ENCODE data around the gene TMEM178B. TPM values are rescaled to one million over a fixed set of nuclear protein-coding genes. Genes with fewer than 3 reads are reported as not detected.

TMEM178B gene
- total RNA-seq, 1 donor = 0.09 TPM

DNA sequence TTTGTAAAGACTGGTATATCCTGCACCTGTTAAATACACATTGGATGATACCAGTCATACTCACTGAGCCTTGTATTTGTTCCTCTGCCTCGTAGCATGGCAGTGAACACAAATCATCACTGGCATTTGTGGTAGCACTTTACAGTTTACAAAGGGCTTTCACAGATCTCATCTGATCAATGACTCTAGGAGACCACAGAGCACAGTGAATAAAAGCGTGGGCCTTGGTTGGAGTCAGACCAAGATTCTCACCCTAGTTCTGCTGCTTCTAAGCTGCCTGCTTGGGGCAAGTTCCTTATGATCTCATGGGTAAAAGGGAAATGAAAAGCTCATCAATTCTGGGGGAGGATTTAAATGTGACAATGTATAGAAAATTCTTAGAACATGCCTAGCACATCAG, 347.4 kb downstream of the TMEM178B start:
- H3K4me3 ChIP-seq (ENCODE audit: low read depth, low read length) = no peak overlapping the region
- DNase-seq (ENCODE audit: low read depth) = no peak
- no peak for TF ChIP-seq CTCF (IDR thresholded peaks at IDR 0.05; ENCODE audit: insufficient read depth, low read length)

- H3K4me3 ChIP-seq (ENCODE audit: low read depth, low read length) = no peak overlapping the region
- DNase-seq (ENCODE audit: low read depth) = no peak
- TF ChIP-seq CTCF (IDR thresholded peaks at IDR 0.05; ENCODE audit: insufficient read depth, low read length) = no peak
Observed at GRCh38 chr7:141427134-141427533, 353.3 kb downstream of the TMEM178B start.

DNA sequence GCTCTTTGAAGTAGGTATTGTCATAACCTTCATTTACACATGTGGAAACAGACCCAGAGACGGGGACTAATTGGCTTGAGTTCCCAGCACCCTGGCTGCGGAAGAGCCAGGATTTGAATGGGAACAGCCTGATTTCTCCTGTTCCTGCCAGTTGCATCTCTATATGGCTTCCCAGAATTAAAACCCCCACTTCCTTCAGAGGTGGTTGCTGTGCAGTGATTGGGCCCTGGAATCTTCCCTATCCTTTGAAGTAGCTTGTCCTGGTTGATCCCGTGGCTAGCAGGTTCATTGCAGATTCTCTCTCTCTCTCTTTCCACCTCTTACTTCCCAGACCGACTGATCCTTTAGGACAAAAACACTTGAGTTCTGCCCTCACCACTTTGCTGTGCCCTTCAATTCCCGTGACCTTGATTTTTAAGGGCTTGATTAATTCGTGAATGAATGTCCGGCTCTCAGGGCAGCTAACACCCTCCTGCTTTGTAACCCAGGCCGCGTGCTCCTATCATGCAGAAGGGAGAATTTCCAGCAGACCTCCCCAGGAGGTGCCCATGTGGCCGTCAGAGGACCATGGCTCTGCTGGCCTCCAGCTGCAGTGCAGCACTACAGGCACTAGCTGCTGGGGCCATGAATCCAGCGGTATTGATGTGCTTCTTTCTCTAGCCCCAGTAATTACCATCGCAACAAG, 356.7 kb downstream of the TMEM178B start:
- H3K4me3 ChIP-seq (ENCODE audit: low read depth, low read length) = no peak overlapping the region
- DNase-seq (ENCODE audit: low read depth) = no peak
- TF ChIP-seq CTCF (IDR thresholded peaks at IDR 0.05; ENCODE audit: insufficient read depth, low read length) = no peak

- H3K4me3 ChIP-seq (ENCODE audit: low read depth, low read length) = no peak overlapping the region
- DNase-seq (ENCODE audit: low read depth) = no peak
- TF ChIP-seq CTCF (IDR thresholded peaks at IDR 0.05; ENCODE audit: insufficient read depth, low read length) = no peak
Observed at GRCh38 chr7:141431140-141431479, 357.2 kb downstream of the TMEM178B start.

DNA sequence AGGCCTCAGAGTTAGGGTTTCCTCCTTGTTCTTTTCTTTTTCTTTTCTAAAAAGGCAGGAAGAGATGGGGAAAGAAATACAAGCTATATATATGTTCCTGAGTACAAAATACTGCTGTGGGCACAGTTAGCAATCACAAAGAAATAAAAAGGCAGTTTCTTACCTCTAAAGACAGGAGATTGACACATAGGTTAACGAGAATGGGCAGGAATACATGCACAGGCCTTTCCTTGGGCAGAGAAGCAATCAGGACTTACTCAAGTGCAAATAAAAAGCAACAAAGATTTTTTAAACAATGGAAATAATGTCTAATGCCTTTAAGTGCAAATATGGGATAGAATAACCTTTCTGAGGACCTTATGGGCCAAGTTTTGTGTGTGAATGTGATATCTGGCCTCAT, 357.8 kb downstream of the TMEM178B start:
- H3K4me3 ChIP-seq (ENCODE audit: low read depth, low read length) = no peak overlapping the region
- no peak for DNase-seq (ENCODE audit: low read depth)
- no peak for TF ChIP-seq CTCF (IDR thresholded peaks at IDR 0.05; ENCODE audit: insufficient read depth, low read length)

- DNase-seq (ENCODE audit: low read depth) = no peak
- TF ChIP-seq CTCF (IDR thresholded peaks at IDR 0.05; ENCODE audit: insufficient read depth, low read length) = no peak
- H3K4me3 ChIP-seq (ENCODE audit: low read depth, low read length) = no peak overlapping the region
Observed at GRCh38 chr7:141433698-141434097, 359.8 kb downstream of the TMEM178B start.

- no peak for DNase-seq (ENCODE audit: low read depth)
- TF ChIP-seq CTCF (IDR thresholded peaks at IDR 0.05; ENCODE audit: insufficient read depth, low read length) = no peak
- no peak overlapping the region for H3K4me3 ChIP-seq (ENCODE audit: low read depth, low read length)
Observed at GRCh38 chr7:141436139-141436538, 362.3 kb downstream of the TMEM178B start.

Measured in fibroblast of the aortic adventitia (primary cell).